Transverse colon (tissue), 4 donors: ENCODE data around the gene CRLF1.
"Not testable (repeated sequence)": the region's sequence is repeated elsewhere in the genome, so short reads cannot be mapped to it uniquely, and the experiment has no call there.

Source experiments
- CTCF ChIP-seq, 5 experiments: fragments of 200-600 bp in 3 of 5; fragments of 450-650 bp in 2 of 5; sonication (generic) in 3 of 5; IDR thresholded peaks; 1 replicate in 2 of 5; 2 replicates in 3 of 5; pipeline ENCODE4 v1.5.1; 2016 to 2017; ENCODE audit warnings: antibody characterized with exemption in 5 of 5, inconsistent platforms in 3 of 5, mild to moderate bottlenecking in 2 of 5, moderate library complexity in 1 of 5
- EP300 ChIP-seq: sonication (generic); formaldehyde crosslinking; IDR thresholded peaks from one replicate; pipeline ENCODE4 v1.6.1; 2017; ENCODE audit warnings: antibody characterized with exemption, low read depth
- POLR2AphosphoS5 ChIP-seq, 3 donors: sonication (generic); formaldehyde crosslinking; IDR thresholded peaks; one replicate each; pipeline ENCODE4 v1.6.1; 2016; ENCODE audit warnings: antibody characterized with exemption in 3 of 3

- not testable (repeated sequence) for TF ChIP-seq CTCF (IDR thresholded peaks at IDR 0.05); EP300; POLR2AphosphoS5 (IDR thresholded peaks at IDR 0.05)
Measured at GRCh38 chr19:18600692-18601397, 5.8 kb downstream of the CRLF1 start.
